Subcutaneous adipose tissue (tissue), 4 donors: ENCODE data around the gene ABHD12. TPM values are rescaled to one million over a fixed set of nuclear protein-coding genes. Genes with fewer than 3 reads are reported as not detected.

Experiments used
- CTCF ChIP-seq: fragments of 450-650 bp; IDR thresholded peaks from one replicate; pipeline ENCODE4 v1.5.1; 2016; ENCODE audit warnings: low read depth, mild to moderate bottlenecking, control low read depth, antibody characterized with exemption, moderate library complexity
- total RNA-seq, 4 donors: library from RNA; depleted of rRNA; stranded (reverse); fragments of >200 nt; gene quantifications; one replicate each; pipeline ENCODE4 v1.1.0, GENCODE V29; 2016

The ABHD12 gene
- total RNA-seq, 4 donors from 2014 or later = 36.5 to 60.3 (median 51.6) TPM

DNA sequence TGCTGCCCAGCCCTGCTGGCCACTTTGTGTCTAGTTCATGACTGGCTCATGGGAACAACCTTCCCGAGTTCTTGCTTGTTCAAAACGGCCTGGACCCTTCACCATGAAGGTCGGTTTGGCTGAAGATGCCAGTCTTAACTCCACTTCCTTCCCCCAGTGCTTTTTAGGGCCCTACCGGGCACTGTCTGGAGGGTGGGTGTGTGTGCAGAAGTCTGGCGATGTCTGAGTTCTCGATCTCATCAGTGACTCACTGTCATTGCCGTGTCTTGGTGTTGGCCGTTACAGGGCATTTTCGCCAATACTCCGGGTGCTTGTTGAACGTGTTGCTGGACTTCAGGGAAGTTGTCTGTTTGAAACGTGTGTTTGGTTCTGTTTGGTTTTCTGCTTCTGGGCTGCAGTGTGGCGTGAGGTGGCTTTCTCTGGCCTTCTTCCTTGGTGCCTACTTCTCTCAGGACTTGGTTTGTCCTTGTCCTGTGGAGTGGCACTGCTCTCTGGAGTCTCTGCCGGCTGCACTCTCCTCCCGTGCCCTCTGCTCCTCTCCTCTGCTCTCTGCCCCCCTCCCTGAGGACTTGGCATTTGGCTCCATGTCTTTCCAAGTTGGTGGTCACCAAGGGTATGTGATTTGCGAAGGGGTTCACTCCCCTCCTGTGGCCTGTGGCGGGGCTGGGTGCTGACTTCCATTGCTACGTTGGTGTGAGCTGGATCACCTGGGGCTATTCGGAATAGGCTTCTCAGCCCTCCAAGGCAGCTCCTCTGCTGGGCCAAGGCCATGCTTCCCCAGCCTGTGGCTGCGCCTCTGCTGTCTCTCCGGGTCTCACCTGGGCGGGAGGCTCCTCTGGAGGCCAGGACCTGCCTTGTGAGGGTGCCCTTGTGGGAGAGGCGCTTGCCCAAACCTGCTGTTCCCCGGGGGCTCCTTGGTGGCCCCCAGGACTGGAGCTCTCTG lies 104.5 kb downstream of the ABHD12 start:
- TF ChIP-seq CTCF = no peak

DNA sequence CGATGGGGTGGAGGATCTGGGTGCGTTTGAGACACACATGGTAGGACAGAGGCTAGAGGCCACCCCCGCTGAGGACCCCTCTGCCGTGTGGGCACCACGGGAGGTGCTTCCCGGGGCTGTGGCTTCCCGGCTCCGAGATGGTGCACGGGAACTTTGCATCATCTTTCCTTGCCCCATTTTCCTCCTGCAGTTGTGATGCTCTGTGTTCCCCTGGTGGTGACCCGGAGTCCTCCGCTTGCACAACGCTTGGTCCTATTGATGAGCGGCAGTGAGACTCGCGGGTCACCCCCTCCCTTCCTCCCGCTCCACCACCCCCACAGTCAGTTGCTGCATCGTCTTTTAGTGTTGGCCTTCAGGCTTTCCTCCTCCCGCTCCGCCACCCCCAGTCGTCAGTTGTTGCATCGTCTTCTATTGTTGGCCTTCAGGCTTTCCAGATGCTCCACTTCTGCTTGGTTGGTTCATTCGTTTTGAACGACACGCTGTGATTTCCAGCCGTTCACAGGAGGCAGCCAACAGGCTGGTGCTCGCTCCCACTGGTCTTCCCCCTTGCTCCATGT lies 105.5 kb downstream of the ABHD12 start:
- TF ChIP-seq CTCF = no peak

GRCh38 chr20:25284131-25284601 lies 106.5 kb downstream of the ABHD12 start:
- no peak for TF ChIP-seq CTCF

GRCh38 chr20:25283221-25283951 lies 107.2 kb downstream of the ABHD12 start:
- TF ChIP-seq CTCF = no peak

DNA sequence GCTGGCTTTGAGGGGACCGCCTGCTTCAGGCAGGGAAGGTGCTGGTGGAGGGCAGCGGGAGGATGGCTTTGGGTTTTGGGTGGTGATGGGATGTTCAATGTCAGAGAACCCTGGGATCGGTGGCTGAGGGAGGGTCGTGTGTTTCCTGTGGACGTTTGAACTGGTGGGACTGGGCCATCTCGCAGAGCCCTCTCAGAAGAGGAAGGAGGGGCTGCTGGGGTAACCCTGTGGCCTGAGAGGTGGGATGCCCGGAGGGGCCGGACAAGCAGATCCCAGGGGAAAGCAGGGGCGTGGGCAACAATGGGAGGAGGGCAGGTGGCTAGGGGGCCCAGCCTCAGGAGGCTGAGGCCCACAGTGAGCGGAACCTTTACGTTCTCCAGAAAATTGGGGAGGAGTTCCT lies 107.8 kb downstream of the ABHD12 start:
- TF ChIP-seq CTCF = no peak

DNA sequence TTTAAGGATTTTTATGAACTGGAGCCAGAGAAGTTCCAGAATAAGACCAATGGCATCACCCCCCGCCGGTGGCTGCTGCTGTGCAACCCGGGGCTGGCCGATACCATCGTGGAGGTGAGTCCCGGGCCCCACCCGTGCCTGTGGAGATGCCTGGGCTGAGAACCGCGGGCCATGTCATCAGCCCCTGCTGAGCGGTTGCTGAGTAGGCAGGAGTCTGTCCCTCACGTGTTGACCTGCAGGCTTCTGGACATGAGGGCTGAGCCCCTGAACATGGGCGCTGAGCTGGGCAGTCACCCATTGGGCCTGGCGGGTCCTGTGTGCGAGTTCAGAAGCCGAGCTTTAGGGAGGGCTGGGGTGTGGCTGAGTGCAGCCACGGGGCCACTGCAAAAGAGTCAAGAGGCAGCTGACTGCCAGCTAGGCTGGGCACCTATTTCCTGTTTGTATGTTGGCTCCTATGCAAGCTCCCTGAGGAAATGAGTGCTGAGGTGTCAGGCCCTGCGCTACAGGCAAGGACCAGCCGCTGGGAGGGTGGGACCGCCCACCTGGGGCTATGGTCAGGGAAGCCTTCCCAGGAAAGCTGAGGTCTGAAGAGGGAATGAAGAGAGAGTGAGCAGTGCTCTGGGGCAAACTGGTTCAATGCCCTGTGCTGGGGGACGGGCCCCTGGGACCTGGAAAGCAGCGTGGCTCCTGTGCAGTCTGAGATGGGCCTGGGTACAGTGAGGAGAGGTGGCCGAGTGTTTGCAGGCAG lies 108.4 kb downstream of the ABHD12 start:
- TF ChIP-seq CTCF = no peak
